NCI-H128 (cell line): Measurements from ENCODE around the gene ADARB2.
"Not testable (repeated sequence)": the region's sequence is repeated elsewhere in the genome, so short reads cannot be mapped to it uniquely, and the experiment has no call there.

Experiments used
- DNase-seq: peaks from one replicate; lab custom pipeline; 2025; ENCODE audit not compliant: unreplicated experiment; lab: John Stamatoyannopoulos, UW

ADARB2 gene

DNA sequence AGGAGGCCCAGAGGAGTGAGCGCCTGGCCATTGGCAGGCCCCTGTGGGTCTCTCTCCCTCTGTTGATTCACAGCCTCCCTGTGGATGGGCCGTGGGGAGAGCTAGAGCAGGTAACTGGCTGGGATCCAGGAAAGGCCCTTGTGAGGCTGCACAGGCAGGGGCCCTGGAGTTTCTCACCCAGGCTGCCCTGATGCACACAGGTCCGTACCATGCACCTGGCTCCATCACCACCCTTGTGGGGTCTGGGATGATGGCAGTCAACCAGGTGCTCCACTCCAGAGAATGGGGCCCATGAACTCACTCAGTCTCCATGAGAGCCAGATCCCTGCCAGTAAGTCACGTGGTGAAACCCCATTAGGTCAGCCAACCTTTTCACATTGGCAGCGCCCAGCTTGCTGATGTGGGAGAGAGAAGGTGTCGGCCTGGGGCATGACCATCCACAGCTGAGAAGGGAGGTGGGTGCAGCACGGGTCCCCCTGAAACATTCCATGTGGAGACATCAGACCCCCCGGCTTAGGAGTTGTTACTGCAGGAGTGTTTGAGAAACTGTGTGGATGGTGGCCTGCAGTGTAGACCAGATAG is 320.8 kb downstream of the ADARB2 start:
- DNase-seq, result no peak

DNA sequence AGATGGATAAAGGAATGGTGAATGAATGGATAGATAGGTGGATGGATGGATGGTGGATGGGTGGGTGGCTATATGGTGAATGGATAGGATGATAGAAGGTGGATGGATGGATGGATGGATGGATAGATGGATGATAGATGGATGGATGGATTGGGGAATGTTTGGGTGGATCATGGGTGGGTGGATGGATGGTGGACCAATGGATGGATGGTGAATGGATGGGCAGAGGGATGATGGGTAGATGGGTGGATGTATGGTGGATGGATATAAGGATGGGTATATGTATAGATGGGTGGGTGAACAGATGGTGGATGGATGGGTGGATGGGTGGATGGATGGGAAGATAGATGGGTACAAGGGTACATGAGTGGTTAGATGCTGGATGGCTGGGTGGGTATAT is 322.4 kb downstream of the ADARB2 start:
- DNase-seq, result no peak

DNA sequence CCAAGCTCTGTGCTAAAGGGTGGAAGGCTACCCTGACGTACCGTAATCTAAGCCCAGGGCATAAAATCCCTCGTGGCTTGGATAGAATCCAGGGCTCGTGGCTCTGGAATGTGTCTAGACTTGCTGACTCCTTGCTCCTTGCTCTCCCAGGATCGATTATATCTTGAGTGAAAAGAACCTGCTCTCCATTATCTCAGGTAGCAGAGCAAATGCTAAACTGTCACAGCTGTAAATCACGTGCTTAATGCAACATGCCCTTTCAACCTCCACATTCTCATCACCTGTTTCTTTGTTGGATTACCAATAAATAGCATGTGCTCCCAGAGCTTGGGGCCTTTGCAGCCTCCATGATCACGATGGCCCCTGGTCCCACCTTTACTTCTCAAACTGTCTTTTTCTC is 323.0 kb downstream of the ADARB2 start:
- DNase-seq, result not testable (repeated sequence)

DNA sequence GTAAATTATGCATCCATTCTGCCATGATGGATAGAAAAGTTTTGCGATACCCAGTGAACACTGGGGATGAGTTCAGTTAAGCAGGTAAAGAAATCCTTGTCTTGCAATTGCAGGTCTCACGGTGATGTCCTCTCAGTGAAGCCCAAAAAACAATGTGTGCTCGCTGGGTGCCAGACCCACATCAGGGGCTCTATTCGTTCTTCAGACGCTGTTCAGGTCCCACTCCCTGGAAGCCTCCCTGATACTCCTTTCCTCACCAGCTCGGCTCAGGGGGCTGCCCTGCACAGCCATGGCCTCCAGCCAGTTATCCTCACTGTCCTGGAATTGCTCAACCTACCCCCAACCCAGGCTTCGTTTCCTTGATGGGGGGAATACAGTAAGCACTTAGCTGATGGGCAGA is 323.5 kb downstream of the ADARB2 start:
- no peak for DNase-seq

DNA sequence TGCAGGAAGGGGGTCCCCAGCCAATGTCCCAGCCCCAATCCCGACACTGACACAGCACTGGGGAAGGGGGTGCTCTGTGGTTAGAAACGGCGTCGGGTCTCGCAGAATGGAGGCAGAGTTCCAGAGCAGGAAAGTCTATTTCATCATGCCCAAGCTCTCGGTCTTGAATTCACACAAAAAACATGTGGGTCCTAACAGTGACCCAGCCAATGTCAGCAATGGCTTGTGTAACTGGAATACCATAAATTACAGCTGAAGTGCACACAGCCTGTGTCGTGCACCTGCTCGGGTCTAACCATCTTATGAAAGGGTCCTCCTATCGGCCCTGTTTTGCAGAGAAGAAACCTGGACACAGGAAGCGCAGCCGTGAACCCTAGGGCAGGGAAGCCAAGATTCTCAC is 324.1 kb downstream of the ADARB2 start:
- no peak for DNase-seq

DNA sequence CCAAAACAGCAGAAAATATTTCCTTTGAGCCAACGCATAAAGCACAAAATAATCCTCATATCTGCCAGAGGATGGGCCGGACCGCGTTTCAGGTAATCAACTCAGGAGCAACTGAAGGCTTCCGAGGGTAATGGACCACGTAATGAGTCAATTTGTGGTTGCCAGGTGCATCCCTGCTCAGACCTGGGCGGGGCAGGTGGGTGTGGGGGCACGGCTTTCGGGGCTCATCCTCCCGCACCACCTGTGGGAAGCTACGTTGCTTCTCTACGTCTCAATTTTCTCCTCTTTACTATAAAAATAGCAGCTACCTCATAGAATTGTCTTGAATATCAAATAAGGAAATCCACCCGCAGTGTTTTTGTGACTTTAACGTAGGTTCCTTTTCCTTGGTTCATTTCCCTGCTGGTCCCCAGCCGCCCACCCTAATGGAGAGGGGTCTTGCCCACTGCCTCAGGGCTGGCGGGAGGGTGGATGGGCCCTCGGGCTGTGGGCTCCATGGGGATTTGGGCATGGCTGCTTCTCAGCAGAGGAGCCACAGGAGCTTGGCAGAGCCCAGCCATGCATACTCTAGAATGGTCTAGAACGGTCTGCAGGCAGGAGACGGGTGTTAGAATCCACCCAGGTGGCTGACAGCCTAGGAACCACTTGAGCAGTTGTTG is 324.7 kb downstream of the ADARB2 start:
- DNase-seq, result peak; percentile 2

DNA sequence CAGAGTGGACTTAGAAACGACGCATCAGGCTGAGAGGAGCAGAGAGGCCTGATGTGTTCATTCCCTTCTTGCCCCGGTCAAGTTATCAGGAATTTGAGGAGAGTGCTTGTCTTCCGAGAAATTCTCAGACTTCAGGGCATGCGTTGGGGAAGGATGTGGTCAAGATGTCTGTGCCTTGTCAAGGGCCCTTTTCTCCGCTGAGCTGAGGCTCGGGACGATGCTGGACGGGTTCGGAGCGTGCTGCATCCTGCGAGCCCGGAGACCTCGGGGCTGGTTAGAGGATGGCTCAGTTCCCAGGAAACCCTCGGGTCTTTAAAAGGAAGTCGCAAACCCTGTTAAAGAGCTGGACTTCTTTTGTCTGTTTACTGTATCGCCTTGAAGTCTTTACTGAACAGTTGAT is 325.4 kb downstream of the ADARB2 start:
- no peak for DNase-seq

DNA sequence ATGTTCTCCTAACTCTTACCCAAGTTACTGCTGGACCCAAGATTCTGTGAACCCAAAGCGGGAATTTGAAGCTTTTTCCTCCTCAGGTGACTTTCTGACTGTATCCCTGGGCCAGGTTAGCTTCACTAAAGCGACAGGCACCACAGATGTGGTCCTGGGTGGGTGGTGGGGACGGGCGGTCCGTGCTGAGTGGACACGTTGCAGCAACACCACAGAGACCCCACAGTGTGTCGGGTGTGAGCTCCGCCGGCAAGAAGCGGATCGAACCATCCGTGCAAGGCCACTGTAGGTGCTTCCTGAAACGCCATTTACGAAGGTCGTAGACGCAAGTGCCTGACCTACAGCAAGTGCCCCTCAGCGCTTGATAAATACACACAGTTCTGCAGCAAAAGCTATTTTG is 325.9 kb downstream of the ADARB2 start:
- no peak for DNase-seq

DNA sequence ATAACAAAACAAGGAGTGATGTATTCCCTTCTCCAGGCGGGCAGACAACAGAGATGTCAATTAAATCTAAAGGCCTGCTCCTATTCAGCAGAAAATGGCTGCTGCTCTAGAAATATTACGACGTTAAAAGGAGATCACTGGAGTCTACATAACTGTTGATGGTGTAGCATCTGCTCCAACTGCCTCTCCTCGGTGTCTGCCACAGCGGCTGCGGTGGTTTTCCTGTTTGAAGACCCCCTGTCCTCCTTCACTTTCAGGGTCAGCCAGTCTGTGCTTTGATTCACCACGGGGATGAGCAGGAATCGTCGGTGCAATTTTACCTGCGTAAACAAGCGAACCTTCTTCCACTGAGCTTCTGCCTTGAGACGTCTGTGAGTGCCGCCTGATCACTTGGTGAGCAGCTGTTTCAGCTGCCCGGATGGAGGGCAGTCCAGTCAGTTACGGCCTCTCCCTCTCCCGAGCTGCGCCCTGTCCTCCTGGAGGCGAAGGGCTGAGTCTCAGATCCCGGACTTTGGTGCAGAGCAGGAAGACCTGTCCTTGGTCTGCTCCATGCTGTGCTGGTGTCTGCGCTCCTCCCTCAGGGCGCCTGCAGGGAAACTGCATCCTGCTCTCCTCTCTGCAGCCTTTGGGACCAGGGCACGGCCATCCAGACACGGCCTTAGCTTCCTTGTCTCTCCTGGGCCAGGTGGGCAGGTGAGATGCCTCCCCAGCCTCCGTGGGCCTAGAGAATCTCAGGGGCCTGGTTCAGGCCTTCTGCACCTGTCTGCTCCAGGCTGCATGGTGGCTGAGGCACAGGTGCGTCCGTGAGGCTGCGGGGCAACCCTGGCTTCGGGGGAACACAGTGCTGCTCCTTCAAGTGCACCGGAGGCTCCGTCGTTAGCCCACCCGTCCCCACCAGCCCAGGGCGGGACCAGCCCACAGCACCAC is 326.6 kb downstream of the ADARB2 start:
- no peak for DNase-seq

DNA sequence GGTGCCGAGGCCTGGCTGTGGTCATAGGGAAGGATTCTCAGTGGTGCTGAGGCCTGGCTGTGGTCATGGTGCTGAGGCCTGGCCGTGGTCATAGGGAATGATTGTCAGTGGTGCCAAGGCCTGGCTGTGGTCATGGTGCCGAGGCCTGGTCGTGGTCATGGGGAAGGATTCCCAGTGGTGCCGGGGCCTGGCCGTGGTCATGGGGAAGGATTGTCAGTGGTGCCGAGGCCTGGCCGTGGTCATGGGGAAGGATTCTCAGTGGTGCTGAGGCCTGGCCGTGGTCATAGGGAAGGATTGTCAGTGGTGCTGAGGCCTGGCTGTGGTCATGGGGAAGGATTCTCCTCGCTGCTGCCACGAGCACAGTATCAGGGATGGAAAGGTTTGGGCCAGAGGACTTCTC is 327.3 kb downstream of the ADARB2 start:
- no peak for DNase-seq

DNA sequence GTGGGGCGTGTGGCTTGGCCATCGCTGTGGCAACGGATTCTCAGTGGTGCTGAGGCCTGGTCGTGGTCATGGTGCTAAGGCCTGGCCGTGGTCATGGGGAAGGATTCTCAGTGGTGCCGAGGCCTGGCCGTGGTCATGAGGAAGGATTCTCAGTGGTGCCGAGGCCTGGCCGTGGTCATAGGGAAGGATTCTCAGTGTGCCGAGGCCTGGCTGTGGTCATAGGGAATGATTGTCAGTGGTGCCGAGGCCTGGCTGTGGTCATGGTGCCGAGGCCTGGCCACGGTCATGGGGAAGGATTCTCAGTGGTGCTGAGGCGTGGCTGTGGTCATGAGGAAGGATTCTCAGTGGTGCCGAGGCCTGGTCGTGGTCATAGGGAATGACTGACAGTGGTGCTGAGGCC is 327.9 kb downstream of the ADARB2 start:
- no peak for DNase-seq

DNA sequence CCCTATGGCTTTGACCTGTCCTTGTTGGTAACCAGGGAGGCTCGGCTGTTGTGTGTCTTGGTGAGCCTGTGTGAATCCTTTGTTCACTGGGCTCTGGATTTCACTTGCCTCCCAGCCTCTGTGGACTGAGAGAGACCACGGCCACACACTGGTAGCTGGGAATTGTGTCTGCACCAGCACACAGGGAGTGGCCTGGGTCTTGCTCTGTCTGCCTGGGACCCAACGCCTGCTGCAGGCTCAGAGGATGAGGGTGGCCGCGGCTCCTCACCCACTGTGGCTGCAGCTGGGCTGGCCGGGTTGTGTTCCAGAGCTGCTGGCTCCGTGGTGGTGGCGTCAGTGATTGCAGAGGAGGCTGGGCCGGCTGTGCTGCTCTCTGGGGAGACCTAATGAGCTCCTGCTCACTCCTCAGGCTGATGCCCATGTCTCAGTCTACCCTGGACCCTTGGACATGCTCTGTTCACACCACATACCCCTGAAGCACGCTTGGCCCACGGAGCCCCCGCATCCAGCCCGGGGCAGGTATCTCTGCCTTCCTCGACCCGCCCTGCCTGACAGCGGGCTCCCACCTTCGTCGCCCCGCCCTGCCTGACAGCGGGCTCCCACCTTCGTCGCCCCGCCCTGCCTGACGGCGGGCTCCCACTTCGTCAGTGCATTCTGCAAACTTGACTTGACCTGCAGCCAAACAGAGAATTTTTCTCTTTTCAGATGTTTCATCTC is 328.5 kb downstream of the ADARB2 start:
- DNase-seq, result no peak

DNA sequence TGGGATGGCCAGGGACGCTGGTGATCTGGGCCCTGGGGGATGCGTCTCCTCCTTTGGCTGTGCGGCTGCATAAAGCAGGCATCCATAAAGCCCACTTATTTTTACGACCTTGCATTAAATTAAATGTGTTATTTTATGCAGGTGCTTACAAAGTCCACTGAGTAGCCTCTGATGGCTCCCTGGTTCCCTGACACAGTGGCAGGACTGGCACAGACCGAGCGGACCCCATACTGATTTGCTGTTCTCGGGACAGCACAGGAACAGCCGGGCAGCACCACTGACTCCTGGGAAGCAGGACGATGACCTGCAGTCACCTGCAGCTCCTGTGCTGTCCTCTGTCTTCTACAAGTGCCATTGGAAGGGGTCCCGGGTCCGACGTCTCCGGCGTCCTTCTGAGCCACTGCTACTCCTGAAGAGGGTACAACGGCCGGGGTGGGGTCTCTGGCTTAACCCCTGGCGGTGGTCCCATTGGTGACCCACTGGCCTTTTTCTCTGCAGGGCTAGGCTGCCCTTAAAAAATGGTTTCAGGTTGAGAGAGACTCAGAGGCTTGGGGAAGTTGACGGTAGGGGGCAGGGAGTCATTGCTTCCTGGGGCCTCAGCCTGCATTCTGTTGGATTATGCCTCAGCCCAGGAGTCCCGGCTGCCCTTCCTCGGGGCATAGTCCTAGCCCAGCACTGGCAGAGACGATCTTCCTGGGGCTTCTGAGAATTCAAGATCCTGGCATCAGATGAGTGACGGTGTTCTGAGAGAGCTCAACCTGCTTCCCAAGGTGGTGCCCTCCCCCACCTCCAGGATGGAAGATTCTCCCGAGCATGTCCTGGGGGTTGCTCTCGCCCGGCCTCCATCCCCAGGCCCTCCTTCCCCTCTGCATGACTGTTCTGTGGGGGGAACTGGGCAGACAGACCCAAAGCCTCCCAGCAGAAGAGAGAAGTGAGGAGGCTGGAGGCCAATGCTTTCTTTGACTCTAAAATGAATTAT is 330.1 kb downstream of the ADARB2 start:
- DNase-seq, result no peak

DNA sequence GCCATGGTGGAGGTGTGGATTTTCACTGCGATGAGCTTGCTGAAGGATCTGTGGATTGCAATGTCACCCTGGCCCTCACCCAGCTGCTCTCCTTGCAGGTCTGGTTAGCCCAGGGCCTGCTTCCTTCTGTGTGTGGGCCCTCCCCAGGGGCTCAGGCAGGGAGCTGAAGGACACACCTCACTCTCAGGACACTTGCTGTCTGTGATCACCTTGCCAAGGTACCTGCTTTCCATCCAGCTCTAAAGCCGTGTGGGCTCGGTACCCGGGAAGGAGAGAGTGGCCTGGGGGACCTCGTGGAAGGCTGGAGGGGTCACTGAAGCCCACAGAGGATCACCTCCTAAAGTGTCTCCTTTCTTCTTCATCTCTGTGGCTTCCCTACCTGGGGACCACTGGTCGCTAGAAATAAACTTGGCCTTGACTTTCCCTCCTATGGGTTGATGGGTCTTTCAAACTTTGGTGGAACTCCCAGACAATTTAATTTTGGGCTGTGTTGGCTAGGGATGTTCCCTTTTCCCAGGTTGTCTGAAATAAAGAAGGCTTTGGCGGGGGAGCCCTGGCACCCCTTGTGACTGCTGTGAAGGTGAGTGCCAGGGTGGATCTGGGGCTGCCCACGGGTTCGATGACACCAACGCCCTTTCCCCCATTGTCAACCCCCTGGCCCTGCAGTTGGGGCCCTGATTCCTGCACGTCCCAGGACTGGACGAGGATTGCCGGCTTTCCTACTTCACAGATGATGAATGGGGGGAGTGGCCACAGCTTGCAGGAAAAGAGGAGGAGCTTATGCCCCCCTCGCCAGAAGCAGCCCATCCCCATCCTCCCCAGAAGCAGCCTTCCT is 331.0 kb downstream of the ADARB2 start:
- no peak for DNase-seq

DNA sequence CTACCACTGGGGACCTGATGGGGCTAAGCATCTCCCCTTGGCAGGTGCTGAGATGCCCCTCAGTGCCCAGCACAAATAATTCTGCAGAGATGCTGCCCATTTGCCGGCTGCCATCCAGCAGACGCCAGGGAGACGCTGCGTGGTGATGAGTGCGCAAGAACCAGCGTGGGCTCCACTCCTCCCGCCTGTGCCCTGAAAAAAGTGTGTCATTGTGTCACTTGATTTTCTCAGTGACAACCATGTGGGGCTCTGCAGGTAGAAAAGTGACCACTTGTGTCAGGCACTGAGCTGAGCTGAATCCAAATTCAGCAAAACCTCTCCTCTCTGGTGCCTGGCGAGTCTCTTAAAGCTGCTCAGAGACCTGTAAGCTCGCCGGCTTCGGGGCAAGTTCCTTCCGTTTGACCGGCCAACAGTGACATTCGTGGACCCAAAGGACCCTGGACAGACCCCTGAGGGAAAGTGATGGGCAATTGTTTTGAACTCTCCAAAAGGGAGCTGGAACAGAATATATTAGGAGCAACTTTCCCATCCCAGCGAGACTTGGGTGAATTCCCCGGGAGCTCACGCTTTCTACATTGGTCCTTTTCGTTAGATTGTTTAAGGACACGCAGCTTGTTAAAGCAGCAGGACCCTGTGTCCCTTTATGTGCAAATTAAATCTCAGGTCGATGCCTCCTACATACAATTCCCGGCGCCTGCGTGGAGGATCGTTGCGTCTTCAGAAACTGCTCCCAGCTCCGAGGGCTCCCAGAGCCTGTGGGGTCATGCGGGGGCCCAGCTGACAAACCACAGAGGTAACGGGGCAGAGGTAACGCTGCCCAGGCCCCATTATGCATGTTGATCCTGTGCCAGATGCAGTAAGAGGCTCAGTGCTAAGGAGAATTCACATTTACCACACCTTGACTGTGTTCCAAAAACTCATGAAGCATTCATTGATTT is 332.7 kb downstream of the ADARB2 start:
- no peak for DNase-seq

DNA sequence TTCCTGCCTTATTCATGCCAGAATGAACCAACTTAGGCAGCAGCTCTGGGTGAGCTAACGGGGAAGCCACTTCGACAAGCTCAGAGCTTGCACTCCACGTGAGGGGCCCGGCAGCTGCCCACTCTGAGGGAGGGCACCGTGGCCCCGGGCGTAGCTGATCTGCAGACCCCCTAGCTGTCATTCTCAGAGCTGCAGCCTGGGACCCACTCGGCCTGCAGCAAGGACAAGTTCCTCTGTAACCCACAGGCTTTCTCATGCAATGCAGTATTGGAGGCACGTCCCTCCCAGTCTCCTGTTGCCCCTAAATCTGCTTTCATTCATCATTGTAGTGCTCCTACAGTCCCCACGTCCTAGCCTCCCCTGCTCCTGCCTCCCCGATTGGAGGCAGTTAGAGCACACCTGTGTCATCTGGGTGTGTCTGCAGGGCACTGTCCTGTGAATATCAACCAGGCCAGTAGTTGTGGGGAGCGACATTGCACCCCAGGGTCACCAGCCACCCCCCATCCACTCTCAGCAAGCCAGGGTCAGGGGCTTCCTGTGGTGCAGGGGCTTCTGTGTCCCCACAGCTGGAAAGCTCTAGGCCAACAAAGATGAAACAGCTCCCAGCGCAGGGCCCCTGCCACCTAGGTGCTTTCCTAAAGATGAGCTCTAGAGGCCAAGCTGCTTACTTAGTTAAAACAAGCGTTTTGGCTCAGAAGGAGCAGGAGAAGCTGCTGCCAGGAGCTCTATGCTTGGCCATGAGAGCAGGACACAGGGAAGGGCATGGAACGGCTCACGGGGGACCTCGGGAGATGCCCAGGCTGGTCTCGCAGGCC is 333.6 kb downstream of the ADARB2 start:
- DNase-seq, result no peak

DNA sequence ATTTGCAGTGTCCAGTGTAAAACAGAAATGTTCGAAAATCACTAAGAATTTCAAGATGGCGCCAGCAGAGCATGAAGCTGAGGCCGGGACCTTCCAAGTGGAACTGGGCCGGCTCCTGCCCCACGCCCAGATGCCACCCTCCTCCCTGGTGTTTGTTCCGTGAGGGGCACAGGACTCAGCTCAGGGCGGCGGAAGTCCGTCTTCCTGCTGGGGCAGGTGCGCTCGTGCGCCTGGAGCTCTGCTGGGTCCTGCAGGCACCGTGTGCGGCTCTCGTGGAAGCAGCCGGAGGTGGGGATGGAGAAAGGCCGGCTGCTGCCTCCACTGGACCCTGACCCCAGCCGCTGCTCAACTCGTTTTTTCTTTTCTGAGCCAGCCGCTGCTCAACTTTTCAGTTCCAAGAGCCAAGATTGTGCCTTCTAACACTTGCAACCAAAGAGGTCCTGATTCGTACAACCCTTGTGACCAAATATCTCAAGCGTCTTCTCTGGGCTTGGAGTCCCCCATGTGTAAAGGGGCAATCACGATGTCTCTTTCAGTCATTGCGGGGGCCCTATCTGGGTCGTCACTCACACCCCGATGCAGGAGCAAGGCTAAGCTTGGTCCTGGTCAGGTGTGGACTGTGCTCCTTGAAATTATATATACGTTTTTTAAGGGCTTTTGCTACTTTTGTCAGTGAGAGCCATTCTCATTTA is 334.4 kb downstream of the ADARB2 start:
- no peak for DNase-seq
